PC-3 (cell line): ENCODE measurements around the gene AGRP. TPM values are rescaled to one million over a fixed set of nuclear protein-coding genes. Genes with fewer than 3 reads are reported as not detected.

ENCODE experiments used
- ATAC-seq: fragments of 200-7000 bp; cut with Tn5 transposase; 2 replicates; pipeline ENCODE4 v1.9.1; 2020; ENCODE audit warnings: mild to moderate bottlenecking, moderate library complexity
- BruUV-seq: library from RNA; stranded (reverse); fragments of 400-500 nt; replicated peaks from 2 replicates; lab custom pipeline; 2021; lab: Mats Ljungman, UMichigan
- CTCF ChIA-PET: fragments of 300-600 bp; sonication (Branson Sonifier 250); formaldehyde crosslinking; loops from one replicate; lab custom pipeline; 2022; ENCODE audit warnings: antibody characterized with exemption; lab: Charles Lee
- POLR2A ChIA-PET: fragments of 300-600 bp; sonication (Branson Sonifier 250); formaldehyde crosslinking; loops from one replicate; lab custom pipeline; 2022; ENCODE audit warnings: antibody characterized with exemption; ENCODE audit not compliant: unreplicated experiment; lab: Charles Lee
- DNase-seq: peaks from one replicate; pipeline ENCODE4 v3.0.0-alpha.2; 2015
- H2AFZ ChIP-seq: fragments of 300-600 bp; sonication (generic); 2 replicates; pipeline ENCODE4 v1.6.0; 2016; ENCODE audit warnings: antibody characterized with exemption, low read length
- H3F3A ChIP-seq: fragments of 300-600 bp; sonication (generic); one replicate; pipeline ENCODE4 v1.6.0; 2017; ENCODE audit warnings: antibody characterized with exemption, low read length, control low read depth, mild to moderate bottlenecking; ENCODE audit not compliant: unreplicated experiment
- H3K27ac ChIP-seq: fragments of 300-600 bp; sonication (generic); 2 replicates; pipeline ENCODE4 v1.5.1; 2016; ENCODE audit warnings: mild to moderate bottlenecking, low read length
- H3K27me3 ChIP-seq: fragments of 300-600 bp; sonication (generic); 2 replicates; pipeline ENCODE4 v1.6.1; 2016; ENCODE audit warnings: low read length, mixed read lengths
- H3K36me3 ChIP-seq: fragments of 300-600 bp; sonication (generic); 2 replicates; pipeline ENCODE4 v1.6.1; 2016; ENCODE audit warnings: low read depth, mixed run types, low read length, mixed read lengths
- H3K4me1 ChIP-seq: fragments of 300-600 bp; sonication (generic); 2 replicates; pipeline ENCODE4 v1.5.1; 2016; ENCODE audit warnings: low read length; ENCODE audit not compliant: insufficient read depth
- H3K4me2 ChIP-seq: fragments of 300-600 bp; sonication (generic); 2 replicates; pipeline ENCODE4 v1.6.0; 2016; ENCODE audit warnings: low read length
- H3K4me3 ChIP-seq: fragments of 300-600 bp; sonication (generic); 2 replicates; pipeline ENCODE4 v1.5.1; 2016; ENCODE audit warnings: mild to moderate bottlenecking, low read length, mixed read lengths
- H3K79me2 ChIP-seq: fragments of 300-600 bp; sonication (generic); 2 replicates; pipeline ENCODE4 v1.6.1; 2017; ENCODE audit warnings: low read length, mixed read lengths
- H3K9ac ChIP-seq: fragments of 300-600 bp; sonication (generic); 2 replicates; pipeline ENCODE4 v1.6.0; 2016; ENCODE audit warnings: mild to moderate bottlenecking, low read length
- H3K9me2 ChIP-seq: fragments of 300-600 bp; sonication (generic); replicated peaks from 2 replicates; pipeline ENCODE4 v1.6.1; 2016; ENCODE audit warnings: mixed run types, low read length, mixed read lengths
- H3K9me3 ChIP-seq: fragments of 300-600 bp; sonication (generic); 2 replicates; pipeline ENCODE4 v1.6.1; 2016; ENCODE audit warnings: low read length, mixed read lengths
- H4K20me1 ChIP-seq: fragments of 300-600 bp; sonication (generic); 2 replicates; pipeline ENCODE4 v1.6.1; 2016; ENCODE audit warnings: low read length, mixed read lengths
- CTCF ChIP-seq: fragments of 300-600 bp; sonication (generic); conservative IDR thresholded peaks from 2 replicates; pipeline ENCODE4 v1.5.1; 2017; ENCODE audit warnings: antibody characterized with exemption, low read depth, mild to moderate bottlenecking, low read length
- EZH2 ChIP-seq: fragments of 300-600 bp; sonication (generic); IDR thresholded peaks from one replicate; pipeline ENCODE4 v1.6.1; 2017; ENCODE audit warnings: antibody characterized with exemption, mild to moderate bottlenecking, low read length; ENCODE audit not compliant: unreplicated experiment
- EZH2phosphoT487 ChIP-seq: fragments of 300-600 bp; sonication (generic); IDR thresholded peaks from 2 replicates; pipeline ENCODE4 v1.6.1; 2018; ENCODE audit warnings: mild to moderate bottlenecking, antibody characterized with exemption, low read length, borderline replicate concordance
- intact Hi-C: fragments of 100-400 bp; cut with micrococcal nuclease; formaldehyde crosslinking; loops from 2 replicates; pipeline ENCODE4 v1.9.0; 2023
- total RNA-seq: library from RNA; depleted of rRNA; stranded (reverse); fragments of >200 nt; gene quantifications from 2 replicates; pipeline ENCODE4 v1.2.3, GENCODE V29; 2014

The AGRP gene
- total RNA-seq, 1 experiment from 2014 or later = not detected

- ChIA-PET CTCF (no interaction called here), POLR2A (no interaction called here)
- no peaks in the 10 kb centered on the region for H3K27me3 ChIP-seq
- ATAC-seq (no peak), DNase-seq (no peak)
- intact Hi-C loops = no loop called here
- H3F3A ChIP-seq = no peaks in the 10 kb centered on the region
- no peaks in the 10 kb centered on the region for H3K79me2 ChIP-seq
- no peak overlapping the region for H3K4me2 ChIP-seq
- BruUV-seq = no TSS peak
- H3K36me3 ChIP-seq = no peaks in the 10 kb centered on the region
- TF ChIP-seq EZH2phosphoT487 (no peak), CTCF (no peak), EZH2 (no peak)
- no peaks in the 10 kb centered on the region for H3K4me1 ChIP-seq
- no peaks in the 10 kb centered on the region for H3K9me2 ChIP-seq
- no peaks in the 10 kb centered on the region for H3K9me3 ChIP-seq
- no peak overlapping the region for H3K27ac ChIP-seq
- no peak overlapping the region for H3K9ac ChIP-seq
- H2AFZ ChIP-seq = no peak overlapping the region
- no peaks in the 10 kb centered on the region for H4K20me1 ChIP-seq
- no peak overlapping the region for H3K4me3 ChIP-seq
Observed at GRCh38 chr16:67449336-67449735, 34.0 kb downstream of the AGRP start.

DNA sequence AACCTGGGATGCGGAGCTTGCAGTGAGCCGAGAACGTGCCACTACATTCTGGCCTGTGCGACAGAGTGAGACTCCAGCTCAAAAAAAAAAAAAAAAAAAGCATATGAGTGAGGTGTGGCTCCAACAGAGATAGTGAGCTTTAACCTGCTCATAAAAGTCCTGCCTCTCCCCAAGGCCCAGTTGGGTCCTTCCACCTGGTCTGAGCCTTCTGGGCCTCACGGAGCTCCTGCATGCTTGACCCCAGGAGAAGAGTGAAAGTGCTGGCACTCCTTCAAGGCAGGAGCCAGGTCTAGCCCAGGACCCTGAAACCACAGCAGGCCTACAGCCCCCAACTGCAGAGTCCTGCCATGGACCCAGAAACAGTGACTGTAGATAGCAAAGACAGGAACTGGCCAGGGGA lies 34.8 kb downstream of the AGRP start:
- no peak overlapping the region for H3K4me3 ChIP-seq
- H3K27ac ChIP-seq = no peak overlapping the region
- intact Hi-C loops = no loop called here
- no peak for DNase-seq
- no peak for TF ChIP-seq EZH2phosphoT487
- TF ChIP-seq EZH2 = no peak
- no peak for TF ChIP-seq CTCF
- no peaks in the 10 kb centered on the region for H3K27me3 ChIP-seq
- H2AFZ ChIP-seq = no peak overlapping the region
- ATAC-seq = no peak
- H3K9me2 ChIP-seq = no peaks in the 10 kb centered on the region
- no TSS peak for BruUV-seq
- no peak overlapping the region for H3K9ac ChIP-seq
- CTCF ChIA-PET = interaction anchor here (0.6 kb wide), 1 partner anchor 49 kb away, joined by 4 read pairs; no protein-coding TSS in a partner anchor
- H3F3A ChIP-seq = no peaks in the 10 kb centered on the region
- H3K79me2 ChIP-seq = no peaks in the 10 kb centered on the region
- no peaks in the 10 kb centered on the region for H3K4me1 ChIP-seq
- H4K20me1 ChIP-seq = no peaks in the 10 kb centered on the region
- no peaks in the 10 kb centered on the region for H3K36me3 ChIP-seq
- no peak overlapping the region for H3K4me2 ChIP-seq
- H3K9me3 ChIP-seq = no peaks in the 10 kb centered on the region
- POLR2A ChIA-PET = no interaction called here

GRCh38 chr16:67447508-67448076 lies 35.8 kb downstream of the AGRP start:
- no peaks in the 10 kb centered on the region for H4K20me1 ChIP-seq
- H3K4me1 ChIP-seq = no peaks in the 10 kb centered on the region
- no peaks in the 10 kb centered on the region for H3K9me3 ChIP-seq
- H3K27me3 ChIP-seq = no peaks in the 10 kb centered on the region
- no peaks in the 10 kb centered on the region for H3K36me3 ChIP-seq
- TF ChIP-seq EZH2 (no peak), EZH2phosphoT487 (no peak), CTCF (peak; percentile 57)
- ATAC-seq (peak; percentile 48; the same call in 1 of the 2 replicates), DNase-seq (peak; percentile 46)
- ChIA-PET POLR2A (no interaction called here), CTCF (interaction anchor here (1.5 kb wide), 1 partner anchor 20 kb away, joined by 3 read pairs; no protein-coding TSS in a partner anchor)
- no TSS peak for BruUV-seq
- H3K4me3 ChIP-seq = no peak overlapping the region
- H3K79me2 ChIP-seq = no peaks in the 10 kb centered on the region
- H3K9ac ChIP-seq = no peak overlapping the region
- intact Hi-C loops = no loop called here
- H3K9me2 ChIP-seq = no peaks in the 10 kb centered on the region
- no peaks in the 10 kb centered on the region for H3F3A ChIP-seq
- no peak overlapping the region for H2AFZ ChIP-seq
- H3K4me2 ChIP-seq = no peak overlapping the region
- H3K27ac ChIP-seq = no peak overlapping the region
